HepG2 (cell line): ENCODE results near the gene MARCHF9. TPM values are rescaled to one million over a fixed set of nuclear protein-coding genes. Genes with fewer than 3 reads are reported as not detected.

Experiments used
- ATAC-seq: fragments of 200-7000 bp; cut with Tn5 transposase; 3 replicates; pipeline ENCODE4 v1.9.1; 2020; ENCODE audit warnings: mild to moderate bottlenecking, moderate library complexity
- BruUV-seq: library from RNA; stranded (reverse); fragments of 400-500 nt; replicated peaks from 2 replicates; lab custom pipeline; 2021; lab: Mats Ljungman, UMichigan
- CTCF ChIA-PET: fragments of 300-600 bp; formaldehyde crosslinking; extraction: SDS; loops from one replicate; lab custom pipeline; 2021; ENCODE audit warnings: low total read pairs, inconsistent platforms, low intra/inter-chr PET ratio; lab: Yijun Ruan, JAX
- POLR2A ChIA-PET: fragments of 350-600 bp; sonication (Branson Sonifier 250); formaldehyde crosslinking; loops from one replicate; lab custom pipeline; 2020; ENCODE audit warnings: antibody characterized with exemption, inconsistent platforms; lab: Yijun Ruan, JAX
- DNase-seq: peaks from one replicate; pipeline ENCODE4 v3.0.0-alpha.2; 2015; ENCODE audit warnings: low spot score
- FAIRE-seq: peaks from 3 replicates; lab custom pipeline; 2011; peaks lifted over from hg19 to GRCh38; lab: Jason Lieb, UNC
- H2AFZ ChIP-seq: one replicate; pipeline ENCODE4 v1.6.1; 2011; ENCODE audit warnings: low read length, inconsistent platforms
- H3K27ac ChIP-seq: fragments of 300-600 bp; 3 replicates; pipeline ENCODE4 v1.8.0; 2011; ENCODE audit warnings: mixed run types, mild to moderate bottlenecking, mixed read lengths, low read length, inconsistent platforms; ENCODE audit not compliant: insufficient read depth; ENCODE audit errors: extremely low read length
- H3K27me3 ChIP-seq, 2 experiments: fragments of 200-600 bp in 1 of 2; 2 replicates in 1 of 2; 3 replicates in 1 of 2; pipeline versions ENCODE4 v1.6.0 to v1.8.0; 2011; ENCODE audit warnings: low read length in 2 of 2, mild to moderate bottlenecking in 2 of 2, moderate library complexity in 2 of 2, inconsistent platforms in 1 of 2; ENCODE audit not compliant: insufficient read depth in 2 of 2, control insufficient read depth in 1 of 2
- H3K36me3 ChIP-seq, 2 experiments: fragments of 200-600 bp in 1 of 2; replicated peaks in 1 of 2; 2 replicates in 1 of 2; 3 replicates in 1 of 2; pipeline versions ENCODE4 v1.5.1 to v1.8.0; 2011; ENCODE audit warnings: low read length in 2 of 2, inconsistent platforms in 1 of 2; ENCODE audit not compliant: insufficient read depth in 2 of 2, control insufficient read depth in 1 of 2
- H3K4me1 ChIP-seq: 2 replicates; pipeline ENCODE4 v1.5.1; 2012; ENCODE audit warnings: low read length, inconsistent platforms; ENCODE audit not compliant: insufficient read depth
- H3K4me2 ChIP-seq: 2 replicates; pipeline ENCODE4 v1.6.0; 2011; ENCODE audit warnings: low read depth, low read length, inconsistent platforms
- H3K4me3 ChIP-seq, 3 experiments: fragments of 200-600 bp in 1 of 3; sonication (generic), shearing (Covaris generic) in 1 of 3; replicated peaks in 1 of 3; 2 replicates each; pipeline ENCODE4 v1.5.1; 2011 to 2016; ENCODE audit warnings: low read length in 3 of 3, inconsistent platforms in 2 of 3, low read depth in 2 of 3, mild to moderate bottlenecking in 2 of 3, control low read depth in 1 of 3, mixed read lengths in 1 of 3; ENCODE audit not compliant: insufficient read depth in 1 of 3
- H3K79me2 ChIP-seq: one replicate; pipeline ENCODE4 v1.6.1; 2011; ENCODE audit warnings: low read length, inconsistent platforms; ENCODE audit not compliant: insufficient read depth
- H3K9ac ChIP-seq: 2 replicates; pipeline ENCODE4 v1.6.0; 2011; ENCODE audit warnings: mild to moderate bottlenecking, low read depth, low read length, inconsistent platforms; ENCODE audit not compliant: insufficient read depth
- H3K9me3 ChIP-seq: 2 replicates; pipeline ENCODE4 v1.5.1; 2012; ENCODE audit warnings: mild to moderate bottlenecking, low read length
- H4K20me1 ChIP-seq: 2 replicates; pipeline ENCODE4 v1.6.0; 2011; ENCODE audit warnings: inconsistent platforms, mild to moderate bottlenecking, low read length, moderate library complexity; ENCODE audit not compliant: insufficient read depth
- FOXA1 ChIP-seq, 2 experiments: fragments of 450-650 bp in 1 of 2; sonication (generic) in 1 of 2; formaldehyde crosslinking in 1 of 2; IDR thresholded peaks; 2 replicates each; pipeline versions ENCODE4 v1.4.0 to v1.6.1; 2016 to 2020; ENCODE audit warnings: missing genetic modification reagents in 1 of 2
- JUN ChIP-seq: sonication (generic); formaldehyde crosslinking; IDR thresholded peaks from 2 replicates; pipeline ENCODE4 v1.4.0; 2020; ENCODE audit warnings: mild to moderate bottlenecking, missing genetic modification reagents
- KDM2A ChIP-seq: sonication (generic); formaldehyde crosslinking; IDR thresholded peaks from 2 replicates; pipeline ENCODE4 v1.4.0; 2020; ENCODE audit warnings: low read depth, missing genetic modification reagents, borderline replicate concordance
- MYNN ChIP-seq: sonication (generic); formaldehyde crosslinking; IDR thresholded peaks from 2 replicates; pipeline ENCODE4 v1.4.0; 2020; ENCODE audit warnings: mild to moderate bottlenecking, low read depth, missing genetic modification reagents
- NR3C1 ChIP-seq: sonication (generic); formaldehyde crosslinking; IDR thresholded peaks from 2 replicates; pipeline ENCODE4 v1.4.0; 2020; ENCODE audit warnings: missing genetic modification reagents
- POLR2AphosphoS5 ChIP-seq: IDR thresholded peaks from 2 replicates; pipeline ENCODE4 v1.6.1; 2012; ENCODE audit warnings: low read depth, low read length
- STAT5B ChIP-seq: sonication (generic); formaldehyde crosslinking; IDR thresholded peaks from 2 replicates; pipeline ENCODE4 v1.4.0; 2020; ENCODE audit warnings: missing genetic modification reagents
- WGBS: methylation state at CpG from one replicate; pipeline ENCODE4 v1.1.6; 2017; ENCODE audit warnings: low lambda C conversion rate; 5-methylcytosine and 5-hydroxymethylcytosine counted together
- in situ Hi-C: cut with HindIII; loops from 2 replicates; pipeline ENCODE4 v1.10.0; 2017; ENCODE audit warnings: low pct_unique_long_range_greater_than_20kb; ENCODE audit not compliant: extremely low pct_ligation_motif_present
- intact Hi-C: fragments of 100-400 bp; cut with micrococcal nuclease; formaldehyde crosslinking; loops from one replicate; pipeline ENCODE4 v1.10.0; 2022; ENCODE audit not compliant: unreplicated experiment
- polyA plus RNA-seq, 8 experiments: library from polyadenylated mRNA; depleted of rRNA in 3 of 8; stranded (reverse) in 7 of 8; unstranded in 1 of 8; fragments of >200 nt; fragmentation: Illumina TruSeq in 4 of 8; extraction: Trizol in 4 of 8; gene quantifications; 2 replicates each; pipeline versions ENCODE4 v1.2.1 to v1.2.3, GENCODE V29; 2011 to 2016; ENCODE audit warnings: low read depth in 4 of 8, missing spikeins in 1 of 8, mixed read lengths in 1 of 8; ENCODE audit not compliant: insufficient read depth in 1 of 8
- total RNA-seq, 5 experiments: library from RNA; depleted of rRNA; stranded (reverse); fragments of >200 nt; fragmentation: Illumina TruSeq; extraction: Trizol; gene quantifications; 2 replicates each; pipeline ENCODE4 v1.2.3, GENCODE V29; 2016; ENCODE audit warnings: low read depth in 1 of 5
- TF ChIP-seq, protein P1 (sequence below): IDR thresholded peaks from 2 replicates; pipeline ENCODE4 v1.6.1; 2016; ENCODE audit warnings: missing compliant biosample characterization, missing genetic modification reagents, borderline replicate concordance

MARCHF9 gene
- total and polyA plus RNA-seq, 2 of the 13 experiments (the other 11 are each of a cell fraction or from before 2014, with no cell fraction given) = 5.7 to 9.6 TPM

DNA sequence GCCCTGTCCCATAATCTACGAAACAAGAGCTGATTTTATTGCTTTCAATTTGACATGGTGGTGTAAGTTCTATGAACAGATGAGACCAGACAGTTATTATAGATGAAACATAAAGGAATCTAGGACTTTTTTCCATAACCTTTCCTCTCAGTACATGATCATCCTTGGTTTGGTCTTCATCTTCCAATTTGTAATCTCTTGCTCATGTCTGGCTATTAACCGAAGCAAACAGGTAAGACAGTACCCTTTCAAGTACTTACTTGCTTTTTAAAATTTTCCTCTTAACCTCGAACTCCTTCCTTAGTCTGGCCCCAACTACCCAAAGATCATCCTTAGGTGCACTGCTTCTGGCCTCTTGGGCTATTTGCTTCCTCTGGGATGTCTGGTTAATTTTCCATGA is 8.9 kb upstream of the MARCHF9 start:
- intact Hi-C loops = no loop called here
- H3K9ac ChIP-seq = peak overlapping the region; percentile 94; the same call in 1 of the 2 replicates
- TF ChIP-seq MYNN (CRISPR knock-in tag) = no peak
- no peak for TF ChIP-seq KDM2A (CRISPR knock-in tag)
- TF ChIP-seq, protein P1, sequence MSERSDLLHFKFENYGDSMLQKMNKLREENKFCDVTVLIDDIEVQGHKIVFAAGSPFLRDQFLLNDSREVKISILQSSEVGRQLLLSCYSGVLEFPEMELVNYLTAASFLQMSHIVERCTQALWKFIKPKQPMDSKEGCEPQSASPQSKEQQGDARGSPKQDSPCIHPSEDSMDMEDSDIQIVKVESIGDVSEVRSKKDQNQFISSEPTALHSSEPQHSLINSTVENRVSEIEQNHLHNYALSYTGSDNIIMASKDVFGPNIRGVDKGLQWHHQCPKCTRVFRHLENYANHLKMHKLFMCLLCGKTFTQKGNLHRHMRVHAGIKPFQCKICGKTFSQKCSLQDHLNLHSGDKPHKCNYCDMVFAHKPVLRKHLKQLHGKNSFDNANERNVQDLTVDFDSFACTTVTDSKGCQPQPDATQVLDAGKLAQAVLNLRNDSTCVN (CRISPR knock-in tag) = no peak
- TF ChIP-seq POLR2AphosphoS5 = peak; percentile 45; the same call in 1 of the 2 replicates
- no peak for TF ChIP-seq FOXA1 (IDR thresholded peaks at IDR 0.05)
- TF ChIP-seq FOXA1 (CRISPR knock-in tag; IDR thresholded peaks at IDR 0.05) = no peak
- TF ChIP-seq NR3C1 (CRISPR knock-in tag) = no peak
- TF ChIP-seq STAT5B (CRISPR knock-in tag) = no peak
- ChIA-PET CTCF (no interaction called here), POLR2A (interaction anchor here (1.3 to 2.6 kb wide), 3 partner anchors 11 to 1665 kb away, joined by 3 to 23 read pairs (median 8); no protein-coding TSS in a partner anchor)
- H2AFZ ChIP-seq = no peak overlapping the region
- in situ Hi-C loops = no loop called here
- H3K4me2 ChIP-seq = peak overlapping the region; percentile 96
- ATAC-seq (no peak), FAIRE-seq (no peak), DNase-seq (no peak)
- BruUV-seq = no TSS peak
- peaks cover 0 to 4% of the 10 kb centered on the region in 2 experiments; a peak in 2 of 5 replicates for H3K27me3 ChIP-seq
- H4K20me1 ChIP-seq = no peaks in the 10 kb centered on the region
- 97% methylated on average over 3 of the region's 3 CpGs for WGBS
- H3K9me3 ChIP-seq = no peaks in the 10 kb centered on the region
- H3K36me3 ChIP-seq = peaks cover 10 to 42% of the 10 kb centered on the region in 2 experiments
- peak overlapping the region; percentile 94 for H3K27ac ChIP-seq
- peaks cover 20% of the 10 kb centered on the region for H3K79me2 ChIP-seq
- H3K4me1 ChIP-seq = peaks cover 46% of the 10 kb centered on the region
- H3K4me3 ChIP-seq = peak overlapping the region in 2 of 3 experiments; percentile 63 to 80; a peak in 4 of 6 replicates

DNA sequence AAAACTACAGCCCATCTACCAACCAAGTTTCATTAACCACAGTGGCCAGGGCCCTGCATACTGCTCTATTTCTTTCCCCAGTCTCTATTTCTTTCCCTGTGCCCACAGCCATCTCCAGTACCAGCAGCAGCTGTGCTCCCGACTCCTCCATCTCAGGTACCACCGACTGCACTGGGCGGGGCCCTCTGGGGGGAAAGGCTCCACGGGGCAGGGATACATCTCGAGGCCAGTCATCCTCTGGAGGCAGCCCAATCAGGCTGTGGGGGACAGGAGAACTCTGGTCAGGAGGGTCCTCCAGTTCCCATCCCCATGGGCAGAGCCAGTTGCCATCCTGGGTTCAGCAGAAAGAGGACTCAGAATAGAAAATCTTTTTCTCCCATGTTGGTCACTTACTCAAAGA is 5.8 kb upstream of the MARCHF9 start:
- intact Hi-C loops (no loop called here), in situ Hi-C loops (no loop called here)
- Histone ChIP-seq H3K4me1 (peaks cover 45% of the 10 kb centered on the region), H3K79me2 (peaks cover 31% of the 10 kb centered on the region), H3K4me2 (no peak overlapping the region), H3K9ac (no peak overlapping the region), H4K20me1 (0 out of 2 replicates have a peak, but pooled peaks cover under 1% of the 10 kb centered on the region), H3K27me3 (no peaks in the 10 kb centered on the region; a peak in 1 of 5 replicates), H3K27ac (no peak overlapping the region), H3K9me3 (no peaks in the 10 kb centered on the region), H2AFZ (no peak overlapping the region), H3K36me3 (peaks cover 10 to 42% of the 10 kb centered on the region in 2 experiments), H3K4me3 (no peak overlapping the region)
- ATAC-seq = no peak
- no peak for TF ChIP-seq JUN (CRISPR knock-in tag)
- DNase-seq = no peak
- CTCF ChIA-PET = no interaction called here
- POLR2A ChIA-PET = no interaction called here
- no peak for FAIRE-seq
- WGBS = 97% methylated on average over 5 of the region's 5 CpGs
- no TSS peak for BruUV-seq
